ENCODE data around the gene TANGO2.

The TANGO2 gene

GRCh38 chr22:20009018-20009491 lies 11.9 kb upstream of the TANGO2 start:
- TF ChIP-seq CTCF (IDR thresholded peaks at IDR 0.05; ENCODE audit: low read depth, low read length, missing control alignments) = no peak
- Histone ChIP-seq H3K27me3 (replicated peaks) (no peaks in the 10 kb centered on the region), H3K27ac (no peak overlapping the region), H3K4me3 (ENCODE audit: low read depth, low read length) (no peak overlapping the region), H3K36me3 (replicated peaks) (no peaks in the 10 kb centered on the region)
- in situ Hi-C loops (cut with HindIII; ENCODE audit: low pct_ligation_motif_present, low sequenced_read_pairs) = no loop called here
- no peak for DNase-seq

- DNase-seq = no peak
- no peak overlapping the region for H3K27ac ChIP-seq
- H3K27me3 ChIP-seq (replicated peaks) = no peaks in the 10 kb centered on the region
- no peaks in the 10 kb centered on the region for H3K36me3 ChIP-seq (replicated peaks)
- TF ChIP-seq CTCF (IDR thresholded peaks at IDR 0.05; ENCODE audit: low read depth, low read length, missing control alignments) = no peak
- in situ Hi-C loops (cut with HindIII; ENCODE audit: low pct_ligation_motif_present, low sequenced_read_pairs) = no loop called here
- no peak overlapping the region for H3K4me3 ChIP-seq (ENCODE audit: low read depth, low read length)
Measured at GRCh38 chr22:20009582-20010306, 11.2 kb upstream of the TANGO2 start.

GRCh38 chr22:20010307-20011122 lies 10.4 kb upstream of the TANGO2 start:
- H3K4me3 ChIP-seq (ENCODE audit: low read depth, low read length) = no peak overlapping the region
- H3K36me3 ChIP-seq (replicated peaks) = no peaks in the 10 kb centered on the region
- no peak overlapping the region for H3K27ac ChIP-seq
- H3K27me3 ChIP-seq (replicated peaks) = peaks cover 2% of the 10 kb centered on the region
- no peak for DNase-seq
- TF ChIP-seq CTCF (IDR thresholded peaks at IDR 0.05; ENCODE audit: low read depth, low read length, missing control alignments) = no peak
- in situ Hi-C loops (cut with HindIII; ENCODE audit: low pct_ligation_motif_present, low sequenced_read_pairs) = no loop called here

- H3K27me3 ChIP-seq (replicated peaks) = peaks cover 7% of the 10 kb centered on the region
- TF ChIP-seq CTCF (IDR thresholded peaks at IDR 0.05; ENCODE audit: low read depth, low read length, missing control alignments) = no peak
- in situ Hi-C loops (cut with HindIII; ENCODE audit: low pct_ligation_motif_present, low sequenced_read_pairs) = no loop called here
- DNase-seq = no peak
- H3K4me3 ChIP-seq (ENCODE audit: low read depth, low read length) = no peak overlapping the region
- H3K36me3 ChIP-seq (replicated peaks) = no peaks in the 10 kb centered on the region
- H3K27ac ChIP-seq = no peak overlapping the region
Measured at GRCh38 chr22:20011123-20011992, 9.6 kb upstream of the TANGO2 start.

GRCh38 chr22:20011993-20012740 lies 8.7 kb upstream of the TANGO2 start:
- H3K27ac ChIP-seq = no peak overlapping the region
- in situ Hi-C loops (cut with HindIII; ENCODE audit: low pct_ligation_motif_present, low sequenced_read_pairs) = no loop called here
- no peaks in the 10 kb centered on the region for H3K36me3 ChIP-seq (replicated peaks)
- H3K4me3 ChIP-seq (ENCODE audit: low read depth, low read length) = no peak overlapping the region
- no peak for DNase-seq
- H3K27me3 ChIP-seq (replicated peaks) = peaks cover 7% of the 10 kb centered on the region
- no peak for TF ChIP-seq CTCF (IDR thresholded peaks at IDR 0.05; ENCODE audit: low read depth, low read length, missing control alignments)

Data from brain microvascular endothelial cell (primary cell).